HG02678 (cell line): Measurements from ENCODE around the gene DDX20.
A peak's percentile ranks its signal among the peaks of the same experiment; 100 is the strongest.
"Not testable (repeated sequence)": the region's sequence is repeated elsewhere in the genome, so short reads cannot be mapped to it uniquely, and the experiment has no call there.

Source experiments
- ATAC-seq: cut with Tn5 transposase; IDR thresholded peaks from one replicate; pipeline ENCODE4 v1.9.1; 2021; ENCODE audit warnings: mild to moderate bottlenecking, moderate library complexity; ENCODE audit not compliant: unreplicated experiment

DDX20 gene

GRCh38 chr1:111733183-111733991 lies 22.3 kb upstream of the DDX20 start:
- ATAC-seq: no peak

- ATAC-seq: no peak
Observed at GRCh38 chr1:111733992-111734341, 21.7 kb upstream of the DDX20 start.

GRCh38 chr1:111734426-111734825 lies 21.3 kb upstream of the DDX20 start:
- ATAC-seq: no peak

- no peak for ATAC-seq
Observed at GRCh38 chr1:111734856-111735255, 20.8 kb upstream of the DDX20 start.

GRCh38 chr1:111735321-111735720 lies 20.4 kb upstream of the DDX20 start:
- ATAC-seq: no peak

- ATAC-seq: no peak
Observed at GRCh38 chr1:111735858-111736544, 19.7 kb upstream of the DDX20 start.

GRCh38 chr1:111736548-111737215 lies 19.0 kb upstream of the DDX20 start:
- no peak for ATAC-seq

GRCh38 chr1:111737216-111738132 lies 18.2 kb upstream of the DDX20 start:
- no peak for ATAC-seq

GRCh38 chr1:111738133-111738435 lies 17.6 kb upstream of the DDX20 start:
- ATAC-seq: no peak

- peak; percentile 47 for ATAC-seq
Observed at GRCh38 chr1:111738436-111739193, 17.1 kb upstream of the DDX20 start.

GRCh38 chr1:111739194-111739924 lies 16.3 kb upstream of the DDX20 start, which contains the start of gene INKA2:
Gene INKA2, minus strand, starts transcription at chr1:111739395. Its CDS starts 153 bp downstream, at chr1:111739242.
- ATAC-seq: peak; percentile 86

GRCh38 chr1:111739925-111740765 lies 15.6 kb upstream of the DDX20 start:
- no peak for ATAC-seq

- ATAC-seq: not testable (repeated sequence)
Observed at GRCh38 chr1:111742292-111742691, 13.4 kb upstream of the DDX20 start.

- ATAC-seq: no peak
Observed at GRCh38 chr1:111742938-111743549, 12.7 kb upstream of the DDX20 start.

GRCh38 chr1:111743679-111744101 lies 12.0 kb upstream of the DDX20 start:
- no peak for ATAC-seq

- no peak for ATAC-seq
Observed at GRCh38 chr1:111745675-111746613, 9.8 kb upstream of the DDX20 start.

GRCh38 chr1:111746614-111746999 lies 9.1 kb upstream of the DDX20 start:
- ATAC-seq: no peak
